HS-5 (cell line): ENCODE results near the gene CBLB.

Experiments used
- DNase-seq: peaks from one replicate; pipeline ENCODE4 v3.0.0-alpha.2; 2012; ENCODE audit warnings: low read depth

The CBLB gene

DNA sequence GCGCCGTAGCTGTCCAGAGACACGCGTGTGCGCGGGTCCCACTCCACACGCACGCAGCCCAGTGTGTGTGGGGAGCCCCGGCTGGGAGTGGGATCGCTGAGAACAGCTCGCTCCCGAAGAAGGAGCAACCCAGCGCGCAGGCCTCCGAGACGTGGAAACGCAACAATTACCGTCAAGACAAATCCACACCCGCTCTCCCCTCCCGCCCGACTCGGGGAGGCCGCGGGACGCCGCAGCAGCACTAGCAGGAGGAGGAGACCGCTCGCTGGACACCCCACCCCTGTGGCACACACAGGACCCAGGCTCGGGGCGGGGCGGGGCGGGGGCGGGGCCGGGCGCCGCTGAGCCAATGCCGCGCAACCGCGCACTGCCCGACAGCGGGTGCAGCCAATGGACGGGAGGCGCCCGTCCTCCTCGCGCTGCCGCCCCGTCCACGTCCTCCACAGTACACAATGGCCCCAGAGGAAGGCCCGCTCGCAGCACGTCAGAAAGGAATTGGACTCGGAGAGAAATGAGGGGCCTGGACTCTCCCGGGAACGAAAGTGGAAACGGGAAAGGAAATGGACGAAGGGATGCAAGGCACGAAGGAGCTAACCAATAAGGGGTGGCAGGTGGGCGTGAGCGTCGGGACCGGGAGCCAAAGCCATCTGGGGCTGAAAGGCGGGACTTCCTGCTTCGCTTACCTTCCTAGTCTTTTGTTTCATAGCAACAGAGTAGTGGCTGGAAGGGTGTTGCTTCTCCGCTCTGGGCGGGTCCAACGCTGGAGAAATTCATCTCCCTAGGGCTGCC lies at the start of gene CBLB:
Gene CBLB (minus strand): TSS at position 271 of the 789 bp plus-strand sequence. CDS start 1,435 bp downstream, outside the sequence.
- peak; percentile 92 for DNase-seq

- DNase-seq: no peak
Observed at GRCh38 chr3:105916767-105917166, 48.0 kb upstream of the CBLB start.

DNA sequence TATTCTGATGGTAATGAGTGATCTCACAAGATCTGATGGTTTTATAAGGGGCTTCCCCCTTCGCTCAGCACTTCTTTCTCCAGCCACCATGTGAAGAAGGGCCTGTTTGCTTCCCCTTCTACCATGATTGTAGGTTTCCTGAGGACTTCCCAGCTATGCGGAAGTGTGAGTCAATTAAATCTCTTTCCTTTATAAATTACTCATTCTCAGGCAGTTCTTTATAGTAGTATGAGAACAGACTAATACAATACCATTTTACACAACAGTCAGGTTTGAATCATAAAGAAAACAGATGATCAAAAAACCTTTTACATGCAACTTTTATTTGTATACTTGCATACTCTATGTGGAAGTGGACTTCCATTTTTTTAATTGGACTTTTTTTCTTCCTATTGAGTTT lies 46.7 kb upstream of the CBLB start:
- DNase-seq: no peak

DNA sequence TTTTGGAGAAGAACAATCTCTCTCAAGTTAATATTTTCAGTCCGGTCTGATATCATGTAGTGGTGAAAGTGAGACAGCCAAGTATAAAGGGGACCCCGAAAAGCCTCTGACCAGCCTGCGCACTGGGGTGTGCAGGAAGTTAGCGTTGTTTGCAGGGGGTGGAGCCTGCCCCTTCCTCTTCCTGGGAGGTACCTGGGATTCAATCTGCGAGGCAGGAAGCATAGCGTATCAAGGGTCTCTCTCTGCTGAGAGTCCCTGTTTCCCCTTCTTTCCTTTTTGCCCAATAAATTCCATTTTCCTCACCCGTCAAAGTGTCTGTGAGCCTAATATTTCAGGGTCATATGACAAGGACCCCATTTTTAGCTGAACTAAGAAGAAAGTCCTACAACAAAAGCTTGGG lies 44.8 kb upstream of the CBLB start:
- no peak for DNase-seq

DNA sequence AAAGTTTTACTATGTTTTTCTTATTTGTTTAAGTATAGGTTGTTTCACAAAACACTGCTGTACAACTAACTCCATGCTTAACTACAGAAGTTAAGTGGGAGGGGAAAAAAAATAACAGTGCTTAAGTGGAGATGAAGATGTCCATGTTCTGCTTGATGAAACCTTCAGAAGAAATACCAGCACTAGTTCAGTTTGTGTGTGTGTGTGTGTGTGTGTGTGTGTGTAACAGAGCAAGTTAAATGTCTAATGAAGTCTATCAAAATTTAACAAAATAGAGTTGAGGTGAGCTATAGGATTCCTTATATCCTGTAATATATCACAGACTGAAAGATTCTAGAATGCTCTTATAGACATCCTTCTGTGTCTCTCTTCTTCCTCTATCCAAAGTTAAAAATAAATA lies 44.1 kb upstream of the CBLB start:
- no peak for DNase-seq

DNA sequence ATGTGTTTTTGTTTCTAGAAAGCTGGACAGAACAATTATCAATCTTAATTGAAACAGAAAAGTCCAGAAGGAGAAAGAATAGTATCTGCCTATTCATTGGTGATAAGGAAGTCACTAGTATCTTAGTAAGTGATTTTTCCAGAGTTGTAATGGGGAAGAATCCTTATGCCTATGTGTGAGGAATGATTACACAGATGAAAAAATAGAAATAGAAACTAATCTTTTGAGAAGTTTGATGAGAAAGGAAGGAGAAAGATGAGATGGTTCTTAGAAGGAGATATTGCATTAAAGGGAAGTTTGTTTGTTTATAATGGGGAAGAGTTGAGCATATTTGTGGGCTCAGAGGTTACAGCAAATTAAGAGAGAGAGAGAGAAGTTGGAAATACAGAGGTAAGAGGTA lies 42.7 kb upstream of the CBLB start:
- no peak for DNase-seq

DNA sequence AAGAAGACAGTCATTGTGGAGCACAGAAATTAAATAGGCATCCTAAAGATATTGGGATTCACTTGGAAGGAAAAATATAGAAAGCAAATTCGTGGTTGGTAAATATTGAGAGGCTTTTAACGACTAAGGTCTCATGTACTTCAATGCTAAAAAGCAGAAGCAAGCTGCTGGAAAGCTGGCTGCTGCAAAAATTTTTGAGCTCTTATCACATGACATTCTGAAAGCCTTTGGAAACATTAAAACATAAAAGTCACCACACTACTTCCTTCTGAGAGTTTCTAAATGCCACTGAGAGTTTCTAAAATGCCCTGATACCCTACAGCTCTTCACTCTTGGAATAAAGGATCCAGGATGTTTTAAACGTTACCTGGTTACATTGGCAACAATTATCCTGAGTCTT lies 39.0 kb upstream of the CBLB start:
- DNase-seq: no peak

DNA sequence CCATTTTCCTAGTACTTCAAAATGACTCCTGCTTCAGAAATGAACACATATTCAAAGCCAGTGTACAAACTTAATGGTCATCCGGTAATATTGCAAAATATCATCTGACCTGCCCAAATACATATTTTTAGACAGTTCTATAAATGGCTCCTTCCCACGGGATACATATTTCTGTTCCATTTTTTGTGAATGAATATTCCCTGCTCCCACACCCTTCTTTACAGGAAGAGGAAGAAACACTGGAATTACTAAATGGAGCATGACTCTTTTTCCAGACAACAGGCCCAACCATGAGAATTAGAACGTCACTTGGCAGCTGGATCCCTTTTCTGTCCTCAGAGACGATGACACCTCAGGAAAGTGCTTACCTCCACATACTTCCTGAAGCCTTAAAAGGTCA lies 38.0 kb upstream of the CBLB start:
- DNase-seq: peak; percentile 92

DNA sequence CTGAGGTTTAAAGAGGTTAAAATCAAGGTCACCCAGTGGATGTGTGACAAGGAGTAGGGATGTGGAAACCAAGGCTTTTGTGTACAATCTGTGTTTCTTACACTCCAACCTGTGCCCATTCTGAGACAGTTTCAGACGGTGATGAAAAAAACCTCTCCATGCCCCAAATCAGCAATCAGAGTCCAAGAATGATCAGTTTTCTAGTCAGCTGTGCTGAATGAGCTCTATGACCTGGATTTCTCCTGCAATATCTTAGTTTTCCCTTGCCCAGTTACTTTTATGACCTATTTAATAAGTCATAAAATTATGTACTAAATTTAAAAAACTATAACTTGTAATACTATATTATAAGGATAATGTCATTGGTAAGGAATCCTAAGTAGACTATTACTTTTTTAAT lies 37.5 kb upstream of the CBLB start:
- no peak for DNase-seq

DNA sequence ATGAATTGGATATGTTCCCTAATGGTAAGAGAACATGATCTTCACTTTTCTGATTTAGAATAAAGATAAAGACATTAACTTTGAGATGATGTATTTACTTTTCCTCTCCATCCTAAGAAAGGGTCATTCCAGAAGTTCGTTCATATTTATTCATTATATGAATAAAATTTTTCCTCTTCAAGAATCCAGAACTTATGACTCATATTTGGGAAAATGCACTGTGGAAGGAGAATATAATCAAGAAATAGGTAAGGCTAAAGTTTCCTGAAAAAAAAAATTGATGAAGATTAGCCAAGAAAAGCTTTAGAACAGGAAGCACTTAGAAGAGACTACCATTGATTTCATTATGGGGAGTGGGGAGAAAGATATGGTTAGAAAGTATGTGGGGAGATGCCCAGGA lies 36.5 kb upstream of the CBLB start:
- no peak for DNase-seq

DNA sequence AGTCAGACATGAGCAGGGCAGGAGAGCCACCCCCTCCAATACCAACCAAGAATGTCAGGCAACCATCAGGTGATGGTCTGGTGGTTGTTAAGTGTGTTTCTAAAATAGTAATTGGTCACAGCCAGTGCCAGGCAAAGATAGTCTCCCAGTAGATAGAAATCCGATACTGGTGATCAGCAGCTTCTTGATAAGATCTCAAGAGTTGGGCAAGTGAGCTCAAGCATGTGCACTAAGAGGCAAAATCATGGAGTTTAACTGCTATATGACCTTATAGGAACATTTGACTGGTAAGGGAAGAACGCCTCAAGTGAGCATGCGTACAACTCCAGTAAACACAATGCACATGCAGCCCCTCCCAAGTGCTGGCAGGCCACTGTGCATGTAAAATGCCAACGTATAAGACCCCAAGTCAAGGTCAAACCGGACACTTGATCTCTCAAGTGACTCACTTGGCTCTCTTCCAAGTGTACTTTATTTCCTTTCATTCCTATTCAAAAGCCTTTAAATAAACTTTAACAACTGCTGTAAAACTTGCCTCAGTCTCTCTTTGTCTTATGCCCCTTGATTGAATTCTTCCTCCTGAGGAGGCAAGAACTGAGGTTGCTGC lies 36.0 kb upstream of the CBLB start:
- DNase-seq: no peak

- no peak for DNase-seq
Observed at GRCh38 chr3:105904251-105904650, 35.4 kb upstream of the CBLB start.

DNA sequence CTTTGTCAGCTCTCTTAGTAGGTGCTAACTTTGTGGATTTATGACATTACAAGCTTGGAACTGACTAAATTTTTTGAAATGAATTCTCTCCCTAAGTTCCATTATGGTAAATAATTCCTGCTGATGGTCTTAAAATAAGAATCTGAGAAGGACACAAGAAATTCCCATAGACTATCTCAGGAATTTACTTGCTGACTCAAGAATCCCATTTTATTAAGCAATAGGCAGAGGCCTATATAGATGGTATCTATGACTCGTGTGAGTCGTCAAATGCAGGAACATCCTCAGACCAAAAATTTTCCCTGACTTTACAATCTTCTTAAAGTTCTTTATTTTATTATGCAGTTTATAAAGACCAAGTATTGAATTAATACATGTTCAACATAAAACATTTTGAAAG lies 30.7 kb upstream of the CBLB start:
- peak; percentile 46 for DNase-seq

GRCh38 chr3:105891101-105891500 lies 22.3 kb upstream of the CBLB start:
- no peak for DNase-seq

- DNase-seq: no peak
Observed at GRCh38 chr3:105888621-105889579, 20.1 kb upstream of the CBLB start.

DNA sequence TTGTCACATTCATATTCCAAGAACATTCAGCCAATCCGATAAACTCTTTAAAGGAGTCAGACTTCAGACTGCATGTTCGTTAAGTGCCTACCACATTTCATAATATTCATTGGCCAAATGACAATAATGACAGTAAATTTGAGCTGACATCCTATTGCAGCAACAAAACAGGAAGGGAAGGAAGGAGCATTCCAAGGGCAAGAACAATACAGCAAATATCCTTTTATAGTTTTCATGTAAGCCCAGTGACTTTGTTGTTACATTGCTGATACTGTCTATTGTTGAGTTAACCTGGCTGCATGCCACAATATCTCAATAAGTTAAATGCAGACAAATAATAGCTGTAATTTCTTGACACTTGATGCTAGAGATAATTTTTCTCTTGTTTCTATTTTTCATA lies 16.4 kb upstream of the CBLB start:
- no peak for DNase-seq

GRCh38 chr3:105883798-105884377 lies 15.1 kb upstream of the CBLB start:
- DNase-seq: no peak

DNA sequence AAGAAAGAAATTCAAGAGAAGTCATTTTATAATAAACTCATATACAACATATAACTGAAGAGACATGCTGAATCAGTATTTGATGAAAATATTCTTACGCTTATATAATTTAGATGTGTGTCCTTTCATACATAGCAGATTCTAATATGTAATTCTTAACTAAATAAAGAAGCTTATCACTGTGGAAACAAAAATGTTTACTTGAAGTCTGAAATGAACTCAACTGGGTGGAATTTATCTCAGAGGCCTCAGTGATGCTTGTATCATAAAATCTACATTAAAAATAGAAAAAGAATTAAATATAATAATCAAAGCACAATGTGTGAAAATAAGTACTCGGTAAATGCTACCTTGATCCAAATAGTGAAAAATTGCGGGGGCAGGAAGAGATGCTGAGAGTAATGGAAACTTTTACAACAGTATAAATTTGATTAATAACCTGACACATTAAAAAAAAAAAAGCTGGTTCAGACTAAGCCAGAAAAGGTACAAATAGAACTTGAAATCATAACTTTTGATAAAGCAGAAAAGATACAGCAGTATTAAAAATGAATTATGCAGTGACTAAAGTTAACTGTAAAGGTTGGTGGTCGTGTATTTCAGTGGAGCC lies 12.0 kb upstream of the CBLB start:
- no peak for DNase-seq

- DNase-seq: no peak
Observed at GRCh38 chr3:105878061-105878460, 9.2 kb upstream of the CBLB start.

- no peak for DNase-seq
Observed at GRCh38 chr3:105877336-105877910, 8.6 kb upstream of the CBLB start.

DNA sequence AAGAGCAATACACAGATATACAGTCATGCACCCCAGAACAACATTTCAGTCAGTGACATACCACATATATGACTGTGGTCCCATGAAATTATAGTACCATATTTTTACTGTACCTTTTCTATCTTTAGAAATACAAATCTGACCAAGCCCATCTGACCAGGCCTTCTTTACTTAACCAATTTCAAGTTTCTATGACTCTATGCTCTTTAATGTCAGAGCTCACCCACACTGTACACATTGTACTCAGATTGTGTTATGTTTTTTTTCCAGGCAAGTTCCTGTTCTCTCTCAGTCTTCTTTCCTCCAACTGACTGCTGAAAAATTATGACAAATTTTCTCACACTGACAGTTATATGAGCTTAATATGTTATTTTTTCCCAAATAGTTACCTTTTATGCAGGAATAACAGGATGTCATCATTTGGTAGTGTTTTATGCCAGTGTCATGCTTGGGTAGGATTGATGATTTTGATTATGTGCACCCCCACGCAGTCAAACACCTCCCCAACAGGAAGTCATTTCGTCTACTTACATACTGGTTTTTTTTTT lies 8.0 kb upstream of the CBLB start:
- no peak for DNase-seq
